Stimulated activated CD8-positive, alpha-beta memory T cell treated with anti-CD3 and anti-CD28 coated beads, Interleukin-2, amount 100 ng/mL, for 48 hours (primary cell): ENCODE data around the gene COMMD9.

Experiments used
- DNase-seq, 2 donors: peaks; one replicate each; pipeline ENCODE4 v3.0.0-alpha.2; 2020; ENCODE audit warnings: low read depth in 2 of 2

COMMD9 gene

GRCh38 chr11:36224209-36224882 is 64.9 kb downstream of the COMMD9 start:
- DNase-seq, result no peak

GRCh38 chr11:36222831-36223635 is 66.2 kb downstream of the COMMD9 start:
- DNase-seq, result no peak
